ENCODE measurements around the gene LRP1.

- TF ChIP-seq POLR2AphosphoS5 (IDR thresholded peaks at IDR 0.05), result no peak
- no peak for TF ChIP-seq CTCF (IDR thresholded peaks at IDR 0.05)
Observed at GRCh38 chr12:57169046-57169795, 40.9 kb downstream of the LRP1 start.

Data from prostate gland (tissue), 2 donors.